Progenitor cell of endocrine pancreas (in vitro differentiated cells): ENCODE measurements around the gene TAS2R3. TPM values are rescaled to one million over a fixed set of nuclear protein-coding genes. Genes with fewer than 3 reads are reported as not detected.

ENCODE experiments used
- DNase-seq: peaks from one replicate; pipeline ENCODE4 v3.0.0; 2021; ENCODE audit warnings: low spot score; ENCODE audit not compliant: unreplicated experiment
- H3K27ac Mint-ChIP-seq: 2 replicates; pipeline ENCODE4 v1.8.0; 2021; ENCODE audit warnings: mild to moderate bottlenecking, moderate library complexity, mixed read lengths
- H3K27me3 Mint-ChIP-seq: 2 replicates; pipeline ENCODE4 v1.8.0; 2021; ENCODE audit warnings: mixed read lengths
- H3K36me3 Mint-ChIP-seq: 2 replicates; pipeline ENCODE4 v1.8.0; 2022; ENCODE audit warnings: mixed read lengths; ENCODE audit not compliant: insufficient read depth
- H3K4me1 Mint-ChIP-seq: 2 replicates; pipeline ENCODE4 v1.8.0; 2021; ENCODE audit warnings: low read depth, mixed read lengths
- H3K4me3 Mint-ChIP-seq: 2 replicates; pipeline ENCODE4 v1.8.0; 2021; ENCODE audit warnings: low read depth, mild to moderate bottlenecking, moderate library complexity, mixed read lengths
- H3K9me3 Mint-ChIP-seq: 2 replicates; pipeline ENCODE4 v1.8.0; 2021; ENCODE audit warnings: low read depth, mixed read lengths
- long read RNA-seq: library from polyadenylated mRNA; unstranded; transcript quantifications from one replicate; pipeline ENCODE4 v2.0.0, GENCODE V29; 2020
- total RNA-seq: library from RNA; stranded (reverse); gene quantifications from 2 replicates; pipeline ENCODE4 v1.2.1, GENCODE V29; 2021
- TF ChIP-seq, protein P1 (sequence below): fragments of 200-600 bp; sonication (generic); IDR thresholded peaks from one replicate; pipeline ENCODE4 v1.5.0; 2021; ENCODE audit warnings: antibody characterized with exemption, mild to moderate bottlenecking; ENCODE audit not compliant: unreplicated experiment

The TAS2R3 gene
- 3.1 and 3.9 TPM in 2 replicates for total RNA-seq
- long read RNA-seq = 0 reads

GRCh38 chr7:141763797-141764196 lies at the start of gene TAS2R3:
Gene TAS2R3 (plus strand): TSS chr7:141764097. CDS start chr7:141764159, 62 bp downstream.
- H3K27ac Mint-ChIP-seq = no peak within 1 kb of the TSS
- H3K4me1 Mint-ChIP-seq = no peaks in the 10 kb centered on the region
- peaks cover 37% of the 10 kb centered on the region for H3K36me3 Mint-ChIP-seq
- no peak for DNase-seq
- no peaks in the 10 kb centered on the region for H3K9me3 Mint-ChIP-seq
- TF ChIP-seq, protein P1, sequence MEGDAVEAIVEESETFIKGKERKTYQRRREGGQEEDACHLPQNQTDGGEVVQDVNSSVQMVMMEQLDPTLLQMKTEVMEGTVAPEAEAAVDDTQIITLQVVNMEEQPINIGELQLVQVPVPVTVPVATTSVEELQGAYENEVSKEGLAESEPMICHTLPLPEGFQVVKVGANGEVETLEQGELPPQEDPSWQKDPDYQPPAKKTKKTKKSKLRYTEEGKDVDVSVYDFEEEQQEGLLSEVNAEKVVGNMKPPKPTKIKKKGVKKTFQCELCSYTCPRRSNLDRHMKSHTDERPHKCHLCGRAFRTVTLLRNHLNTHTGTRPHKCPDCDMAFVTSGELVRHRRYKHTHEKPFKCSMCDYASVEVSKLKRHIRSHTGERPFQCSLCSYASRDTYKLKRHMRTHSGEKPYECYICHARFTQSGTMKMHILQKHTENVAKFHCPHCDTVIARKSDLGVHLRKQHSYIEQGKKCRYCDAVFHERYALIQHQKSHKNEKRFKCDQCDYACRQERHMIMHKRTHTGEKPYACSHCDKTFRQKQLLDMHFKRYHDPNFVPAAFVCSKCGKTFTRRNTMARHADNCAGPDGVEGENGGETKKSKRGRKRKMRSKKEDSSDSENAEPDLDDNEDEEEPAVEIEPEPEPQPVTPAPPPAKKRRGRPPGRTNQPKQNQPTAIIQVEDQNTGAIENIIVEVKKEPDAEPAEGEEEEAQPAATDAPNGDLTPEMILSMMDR = no peak
- H3K27me3 Mint-ChIP-seq = no peaks in the 10 kb centered on the region
- H3K4me3 Mint-ChIP-seq = no peak within 1 kb of the TSS

DNA sequence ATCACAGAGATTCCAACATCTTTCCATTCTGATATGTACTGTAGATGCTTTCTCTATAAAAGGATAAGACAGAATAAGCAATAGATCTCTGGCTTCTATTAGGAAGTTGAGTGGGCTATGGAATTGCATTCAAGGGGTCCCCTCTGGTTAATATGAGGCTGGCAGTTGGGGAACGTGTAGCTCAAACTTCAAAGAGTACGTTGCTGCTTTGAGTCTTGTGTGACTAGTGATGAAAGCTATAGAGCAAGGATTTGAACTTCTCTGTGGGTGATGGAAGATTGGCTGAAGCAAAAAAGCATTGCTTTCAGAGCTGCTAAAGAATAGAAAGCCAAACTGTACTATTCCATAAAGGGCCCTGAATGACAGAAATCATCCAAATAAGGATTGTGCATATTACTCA lies 49.3 kb upstream of the TAS2R3 start:
- H3K4me1 Mint-ChIP-seq = peaks cover 26% of the 10 kb centered on the region
- TF ChIP-seq, protein P1 = no peak
- no peaks in the 10 kb centered on the region for H3K27me3 Mint-ChIP-seq
- DNase-seq = no peak
- H3K36me3 Mint-ChIP-seq = no peaks in the 10 kb centered on the region
- no peak overlapping the region for H3K4me3 Mint-ChIP-seq
- no peak overlapping the region for H3K27ac Mint-ChIP-seq
- H3K9me3 Mint-ChIP-seq = no peaks in the 10 kb centered on the region

- no peaks in the 10 kb centered on the region for H3K9me3 Mint-ChIP-seq
- no peaks in the 10 kb centered on the region for H3K27me3 Mint-ChIP-seq
- no peak overlapping the region for H3K4me3 Mint-ChIP-seq
- peaks cover 24% of the 10 kb centered on the region for H3K4me1 Mint-ChIP-seq
- H3K36me3 Mint-ChIP-seq = no peaks in the 10 kb centered on the region
- H3K27ac Mint-ChIP-seq = no peak overlapping the region
- DNase-seq = no peak
- TF ChIP-seq, protein P1 = no peak
Measured at GRCh38 chr7:141715018-141715417, 48.9 kb upstream of the TAS2R3 start.

DNA sequence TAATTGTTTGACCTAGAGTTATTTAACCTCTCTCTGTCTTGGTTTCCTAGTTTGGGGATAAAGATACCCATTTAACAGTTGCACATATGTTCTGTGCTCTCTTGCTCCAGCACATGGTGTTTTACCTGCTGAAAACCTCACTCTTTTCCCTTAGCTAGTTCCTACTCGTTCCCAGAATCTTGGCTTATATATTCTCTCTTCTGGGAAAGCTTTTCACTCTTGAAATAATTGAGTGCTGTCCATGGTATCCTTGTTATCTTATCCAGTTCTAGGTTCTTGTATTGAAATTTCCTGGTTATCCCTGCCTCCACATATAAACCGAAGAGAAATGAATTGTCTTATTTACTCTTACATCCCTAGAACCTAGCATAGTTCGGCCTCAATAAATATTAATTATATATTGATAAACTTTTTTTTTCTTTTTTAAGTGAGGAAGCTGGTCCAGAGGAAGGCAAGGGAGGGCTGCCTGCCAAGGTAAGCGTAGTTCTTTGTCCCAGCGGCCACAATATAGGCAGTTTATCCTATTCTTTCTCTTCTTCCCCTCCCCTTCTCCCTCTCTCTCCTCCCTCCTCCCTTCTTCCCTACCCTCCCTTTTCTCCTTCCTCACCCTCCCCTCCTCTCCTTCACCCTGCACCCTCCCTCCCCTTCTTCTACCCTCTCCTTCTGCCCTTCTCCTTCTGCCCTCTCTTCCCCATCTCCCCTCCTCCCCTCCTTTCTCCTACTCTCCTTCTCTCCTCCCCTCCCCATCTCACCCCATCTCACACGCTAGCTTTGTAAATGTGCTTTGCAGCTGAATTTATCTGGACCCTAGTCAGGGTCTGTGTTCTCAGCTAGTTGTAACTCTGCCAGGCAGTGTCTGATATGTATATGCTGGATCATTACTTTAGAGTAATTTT lies 47.9 kb upstream of the TAS2R3 start:
- H3K27me3 Mint-ChIP-seq = no peaks in the 10 kb centered on the region
- TF ChIP-seq, protein P1 = no peak
- H3K36me3 Mint-ChIP-seq = no peaks in the 10 kb centered on the region
- H3K4me1 Mint-ChIP-seq = peaks cover 24% of the 10 kb centered on the region
- H3K9me3 Mint-ChIP-seq = no peaks in the 10 kb centered on the region
- no peak overlapping the region for H3K4me3 Mint-ChIP-seq
- peak overlapping the region; percentile 50 for H3K27ac Mint-ChIP-seq
- DNase-seq = no peak

- H3K27me3 Mint-ChIP-seq = no peaks in the 10 kb centered on the region
- H3K27ac Mint-ChIP-seq = no peak overlapping the region
- peaks cover 27% of the 10 kb centered on the region for H3K4me1 Mint-ChIP-seq
- TF ChIP-seq, protein P1 = no peak
- H3K4me3 Mint-ChIP-seq = no peak overlapping the region
- no peaks in the 10 kb centered on the region for H3K36me3 Mint-ChIP-seq
- no peak for DNase-seq
- no peaks in the 10 kb centered on the region for H3K9me3 Mint-ChIP-seq
Measured at GRCh38 chr7:141717450-141717849, 46.4 kb upstream of the TAS2R3 start.
